ENCODE measurements around the gene ARHGEF39. TPM values are rescaled to one million over a fixed set of nuclear protein-coding genes. Genes with fewer than 3 reads are reported as not detected.

The ARHGEF39 gene
- 1 to 10 TPM; 1.6 to 7.4 (median 5.8) TPM for total RNA-seq

- TF ChIP-seq POLR2AphosphoS5 (IDR thresholded peaks at IDR 0.05) (peak; percentile 64 to 82 (median 66)), EP300 (IDR thresholded peaks at IDR 0.05; ENCODE audit: low read depth) (no peak), CTCF (IDR thresholded peaks at IDR 0.05) (peak in 2 of 5 experiments; percentile 6 to 14), POLR2A (IDR thresholded peaks at IDR 0.05) (peak; percentile 59)
- H3K27me3 ChIP-seq: no peaks in the 10 kb centered on the region
- H3K36me3 ChIP-seq: no peaks in the 10 kb centered on the region
- H3K4me3 ChIP-seq: peak within 1 kb of the TSS; percentile 15 to 59 (median 42)
- WGBS, 2 donors (ENCODE audit: low coverage in 1 of 2): 7% methylated on average over 29 of the region's 58 CpGs; no CpG with 5 or more reads in 1 of the 2 donors
- H3K27ac ChIP-seq: peak within 1 kb of the TSS; percentile 79 to 99 (median 98)
- no peaks in the 10 kb centered on the region for H3K9me3 ChIP-seq
- intact Hi-C loops (cut with DNase I; ENCODE audit: low total_unique reads) (no loop called here), in situ Hi-C loops (cut with MboI; ENCODE audit: low pct_ligation_motif_present in 1 of 4, low pct_unique_long_range_greater_than_20kb in 1 of 4, low sequenced_read_pairs in 3 of 4) (no loop called here)
- peaks cover 18 to 60% (median 51%) of the 10 kb centered on the region in 4 donors for H3K4me1 ChIP-seq
- peak; percentile 91 for DNase-seq
These were observed at the start of gene ARHGEF39 for GRCh38 chr9:35664531-35665470. ARHGEF39 (minus strand) TSS chr9:35665195; CDS start chr9:35665169, 26 bp downstream.

- in situ Hi-C loops (cut with MboI; ENCODE audit: low pct_ligation_motif_present in 1 of 4, low pct_unique_long_range_greater_than_20kb in 1 of 4, low sequenced_read_pairs in 3 of 4): no loop called here
- 97% methylated on average over 6 of the region's 6 CpGs; no CpG with 5 or more reads in 1 of the 2 donors for WGBS, 2 donors (ENCODE audit: low coverage in 1 of 2)
- H3K36me3 ChIP-seq: peaks cover 0 to 94% (median 47%) of the 10 kb centered on the region in 4 donors
- no peak overlapping the region for H3K27ac ChIP-seq
- H3K27me3 ChIP-seq: no peaks in the 10 kb centered on the region
- TF ChIP-seq POLR2A (IDR thresholded peaks at IDR 0.05) (no peak), POLR2AphosphoS5 (IDR thresholded peaks at IDR 0.05) (no peak), CTCF (IDR thresholded peaks at IDR 0.05) (no peak), EP300 (IDR thresholded peaks at IDR 0.05; ENCODE audit: low read depth) (no peak)
- H3K4me1 ChIP-seq: no peaks in the 10 kb centered on the region
- intact Hi-C loops (cut with DNase I; ENCODE audit: low total_unique reads): no loop called here
- no peak overlapping the region for H3K4me3 ChIP-seq
- H3K9me3 ChIP-seq: no peaks in the 10 kb centered on the region
- DNase-seq: no peak
These were observed 49.1 kb upstream of the ARHGEF39 start for GRCh38 chr9:35714123-35714522.

GRCh38 chr9:35713578-35713977 lies 48.6 kb upstream of the ARHGEF39 start:
- Histone ChIP-seq H3K27ac (no peak overlapping the region), H3K36me3 (peaks cover 1 to 94% (median 46%) of the 10 kb centered on the region in 4 donors), H3K9me3 (no peaks in the 10 kb centered on the region), H3K4me1 (no peaks in the 10 kb centered on the region), H3K27me3 (no peaks in the 10 kb centered on the region), H3K4me3 (no peak overlapping the region)
- in situ Hi-C loops (cut with MboI; ENCODE audit: low pct_ligation_motif_present in 1 of 4, low pct_unique_long_range_greater_than_20kb in 1 of 4, low sequenced_read_pairs in 3 of 4) (no loop called here), intact Hi-C loops (cut with DNase I; ENCODE audit: low total_unique reads) (no loop called here)
- DNase-seq: no peak
- 87 to 91% methylated on average over 3 of the region's 3 CpGs for WGBS, 2 donors (ENCODE audit: low coverage in 1 of 2)
- TF ChIP-seq POLR2AphosphoS5 (IDR thresholded peaks at IDR 0.05): no peak

- Histone ChIP-seq H3K27me3 (no peaks in the 10 kb centered on the region), H3K4me1 (no peaks in the 10 kb centered on the region), H3K4me3 (no peak overlapping the region), H3K27ac (no peak overlapping the region), H3K9me3 (no peaks in the 10 kb centered on the region), H3K36me3 (peaks cover 1 to 96% (median 47%) of the 10 kb centered on the region in 4 donors)
- DNase-seq: no peak
- in situ Hi-C loops (cut with MboI; ENCODE audit: low pct_ligation_motif_present in 1 of 4, low pct_unique_long_range_greater_than_20kb in 1 of 4, low sequenced_read_pairs in 3 of 4): no loop called here
- WGBS, 2 donors (ENCODE audit: low coverage in 1 of 2): 93% methylated on average over 11 of the region's 11 CpGs; no CpG with 5 or more reads in 1 of the 2 donors
- TF ChIP-seq EP300 (IDR thresholded peaks at IDR 0.05; ENCODE audit: low read depth) (no peak), POLR2A (IDR thresholded peaks at IDR 0.05) (no peak), POLR2AphosphoS5 (IDR thresholded peaks at IDR 0.05) (no peak), CTCF (IDR thresholded peaks at IDR 0.05) (no peak)
- intact Hi-C loops (cut with DNase I; ENCODE audit: low total_unique reads): no loop called here
These were observed 47.9 kb upstream of the ARHGEF39 start for GRCh38 chr9:35712762-35713400.
